ENCODE results near the gene FAAP20.

FAAP20 gene

GRCh38 chr1:2173546-2174347, 20.8 kb downstream of the FAAP20 start:
- WGBS, 2 experiments (ENCODE audit: insufficient coverage in 2 of 2): 87 to 93% methylated on average over 30 to 35 of the region's 37 CpGs

GRCh38 chr1:2172551-2173146, 21.9 kb downstream of the FAAP20 start:
- Histone ChIP-seq H3K36me3 (ENCODE audit: control insufficient read depth, insufficient read depth, low read length) (no peaks in the 10 kb centered on the region), H3K27ac (ENCODE audit: low read depth, low read length, severe bottlenecking) (no peak overlapping the region), H3K4me1 (ENCODE audit: control insufficient read depth, insufficient read depth, low read length, poor library complexity, severe bottlenecking) (peaks cover 4% of the 10 kb centered on the region), H3K9me3 (ENCODE audit: control insufficient read depth, low read length) (no peaks in the 10 kb centered on the region), H3K4me3 (ENCODE audit: extremely low read depth, insufficient read depth, low read length, poor library complexity, severe bottlenecking) (no peak overlapping the region)
- WGBS, 2 experiments (ENCODE audit: insufficient coverage in 2 of 2): 93 to 98% methylated on average over 24 to 33 of the region's 33 CpGs

More at GRCh38 chr1:2173546-2174347, 20.8 kb downstream of the FAAP20 start:
- no peaks in the 10 kb centered on the region for H3K9me3 ChIP-seq (ENCODE audit: control insufficient read depth, low read length)
- H3K4me1 ChIP-seq (ENCODE audit: control insufficient read depth, insufficient read depth, low read length, poor library complexity, severe bottlenecking): peaks cover 4% of the 10 kb centered on the region
- H3K36me3 ChIP-seq (ENCODE audit: control insufficient read depth, insufficient read depth, low read length): no peaks in the 10 kb centered on the region
- no peak overlapping the region for H3K4me3 ChIP-seq (ENCODE audit: extremely low read depth, insufficient read depth, low read length, poor library complexity, severe bottlenecking)
- no peak overlapping the region for H3K27ac ChIP-seq (ENCODE audit: low read depth, low read length, severe bottlenecking)

- H3K9me3 ChIP-seq (ENCODE audit: control insufficient read depth, low read length): no peaks in the 10 kb centered on the region
- peaks cover 4% of the 10 kb centered on the region for H3K4me1 ChIP-seq (ENCODE audit: control insufficient read depth, insufficient read depth, low read length, poor library complexity, severe bottlenecking)
- no peak overlapping the region for H3K27ac ChIP-seq (ENCODE audit: low read depth, low read length, severe bottlenecking)
- 94 to 98% methylated on average over 23 to 26 of the region's 26 CpGs for WGBS, 2 experiments (ENCODE audit: insufficient coverage in 2 of 2)
- no peak overlapping the region for H3K4me3 ChIP-seq (ENCODE audit: extremely low read depth, insufficient read depth, low read length, poor library complexity, severe bottlenecking)
- no peaks in the 10 kb centered on the region for H3K36me3 ChIP-seq (ENCODE audit: control insufficient read depth, insufficient read depth, low read length)
Observed at GRCh38 chr1:2172012-2172411, 22.6 kb downstream of the FAAP20 start.

- H3K4me3 ChIP-seq (ENCODE audit: extremely low read depth, insufficient read depth, low read length, poor library complexity, severe bottlenecking): no peak overlapping the region
- WGBS, 2 experiments (ENCODE audit: insufficient coverage in 2 of 2): 93 to 96% methylated on average over 7 to 9 of the region's 11 CpGs
- H3K27ac ChIP-seq (ENCODE audit: low read depth, low read length, severe bottlenecking): no peak overlapping the region
- no peaks in the 10 kb centered on the region for H3K36me3 ChIP-seq (ENCODE audit: control insufficient read depth, insufficient read depth, low read length)
- no peaks in the 10 kb centered on the region for H3K9me3 ChIP-seq (ENCODE audit: control insufficient read depth, low read length)
- H3K4me1 ChIP-seq (ENCODE audit: control insufficient read depth, insufficient read depth, low read length, poor library complexity, severe bottlenecking): peaks cover 4% of the 10 kb centered on the region
Observed at GRCh38 chr1:2170211-2170610, 24.4 kb downstream of the FAAP20 start.

- no peak overlapping the region for H3K4me3 ChIP-seq (ENCODE audit: extremely low read depth, insufficient read depth, low read length, poor library complexity, severe bottlenecking)
- peaks cover 2% of the 10 kb centered on the region for H3K9me3 ChIP-seq (ENCODE audit: control insufficient read depth, low read length)
- H3K4me1 ChIP-seq (ENCODE audit: control insufficient read depth, insufficient read depth, low read length, poor library complexity, severe bottlenecking): peaks cover 4% of the 10 kb centered on the region
- no peak overlapping the region for H3K27ac ChIP-seq (ENCODE audit: low read depth, low read length, severe bottlenecking)
- WGBS, 2 experiments (ENCODE audit: insufficient coverage in 2 of 2): 94 to 98% methylated on average over 18 to 20 of the region's 43 CpGs
- H3K36me3 ChIP-seq (ENCODE audit: control insufficient read depth, insufficient read depth, low read length): no peaks in the 10 kb centered on the region
Observed at GRCh38 chr1:2169200-2169836, 25.3 kb downstream of the FAAP20 start.

- Histone ChIP-seq H3K9me3 (ENCODE audit: control insufficient read depth, low read length) (peaks cover 5% of the 10 kb centered on the region), H3K4me3 (ENCODE audit: extremely low read depth, insufficient read depth, low read length, poor library complexity, severe bottlenecking) (no peak overlapping the region)
- 90 to 95% methylated on average over 8 to 12 of the region's 12 CpGs for WGBS, 2 experiments (ENCODE audit: insufficient coverage in 2 of 2)
Observed at GRCh38 chr1:2168535-2168934, 26.0 kb downstream of the FAAP20 start.

GRCh38 chr1:2168090-2168489, 26.5 kb downstream of the FAAP20 start:
- Histone ChIP-seq H3K36me3 (ENCODE audit: control insufficient read depth, insufficient read depth, low read length) (no peaks in the 10 kb centered on the region), H3K4me1 (ENCODE audit: control insufficient read depth, insufficient read depth, low read length, poor library complexity, severe bottlenecking) (peaks cover 4% of the 10 kb centered on the region), H3K27ac (ENCODE audit: low read depth, low read length, severe bottlenecking) (no peak overlapping the region), H3K9me3 (ENCODE audit: control insufficient read depth, low read length) (peaks cover 5% of the 10 kb centered on the region), H3K4me3 (ENCODE audit: extremely low read depth, insufficient read depth, low read length, poor library complexity, severe bottlenecking) (no peak overlapping the region)
- WGBS, 2 experiments (ENCODE audit: insufficient coverage in 2 of 2): 94 to 97% methylated on average over 13 of the region's 13 CpGs

More at GRCh38 chr1:2168535-2168934, 26.0 kb downstream of the FAAP20 start:
- peaks cover 4% of the 10 kb centered on the region for H3K4me1 ChIP-seq (ENCODE audit: control insufficient read depth, insufficient read depth, low read length, poor library complexity, severe bottlenecking)
- no peaks in the 10 kb centered on the region for H3K36me3 ChIP-seq (ENCODE audit: control insufficient read depth, insufficient read depth, low read length)
- no peak overlapping the region for H3K27ac ChIP-seq (ENCODE audit: low read depth, low read length, severe bottlenecking)

- H3K4me3 ChIP-seq (ENCODE audit: extremely low read depth, insufficient read depth, low read length, poor library complexity, severe bottlenecking): no peak overlapping the region
- WGBS, 2 experiments (ENCODE audit: insufficient coverage in 2 of 2): 90 to 95% methylated on average over 8 to 9 of the region's 10 CpGs
- peaks cover 5% of the 10 kb centered on the region for H3K9me3 ChIP-seq (ENCODE audit: control insufficient read depth, low read length)
Observed at GRCh38 chr1:2166695-2167094, 27.9 kb downstream of the FAAP20 start.

GRCh38 chr1:2166254-2166653, 28.3 kb downstream of the FAAP20 start:
- no peak overlapping the region for H3K27ac ChIP-seq (ENCODE audit: low read depth, low read length, severe bottlenecking)
- 89 to 90% methylated on average over 10 to 11 of the region's 14 CpGs for WGBS, 2 experiments (ENCODE audit: insufficient coverage in 2 of 2)
- peaks cover 4% of the 10 kb centered on the region for H3K4me1 ChIP-seq (ENCODE audit: control insufficient read depth, insufficient read depth, low read length, poor library complexity, severe bottlenecking)
- H3K36me3 ChIP-seq (ENCODE audit: control insufficient read depth, insufficient read depth, low read length): no peaks in the 10 kb centered on the region
- H3K9me3 ChIP-seq (ENCODE audit: control insufficient read depth, low read length): peaks cover 5% of the 10 kb centered on the region
- no peak overlapping the region for H3K4me3 ChIP-seq (ENCODE audit: extremely low read depth, insufficient read depth, low read length, poor library complexity, severe bottlenecking)

More at GRCh38 chr1:2166695-2167094, 27.9 kb downstream of the FAAP20 start:
- H3K4me1 ChIP-seq (ENCODE audit: control insufficient read depth, insufficient read depth, low read length, poor library complexity, severe bottlenecking): peaks cover 4% of the 10 kb centered on the region
- no peaks in the 10 kb centered on the region for H3K36me3 ChIP-seq (ENCODE audit: control insufficient read depth, insufficient read depth, low read length)
- no peak overlapping the region for H3K27ac ChIP-seq (ENCODE audit: low read depth, low read length, severe bottlenecking)

GRCh38 chr1:2165646-2166045, 28.9 kb downstream of the FAAP20 start:
- H3K36me3 ChIP-seq (ENCODE audit: control insufficient read depth, insufficient read depth, low read length): no peaks in the 10 kb centered on the region
- 79 to 94% methylated on average over 16 to 19 of the region's 19 CpGs for WGBS, 2 experiments (ENCODE audit: insufficient coverage in 2 of 2)
- H3K4me3 ChIP-seq (ENCODE audit: extremely low read depth, insufficient read depth, low read length, poor library complexity, severe bottlenecking): no peak overlapping the region
- H3K4me1 ChIP-seq (ENCODE audit: control insufficient read depth, insufficient read depth, low read length, poor library complexity, severe bottlenecking): peaks cover 4% of the 10 kb centered on the region
- H3K27ac ChIP-seq (ENCODE audit: low read depth, low read length, severe bottlenecking): no peak overlapping the region
- peaks cover 5% of the 10 kb centered on the region for H3K9me3 ChIP-seq (ENCODE audit: control insufficient read depth, low read length)
